SU-DHL-6 (cell line): Measurements from ENCODE around the gene SCN5A.

Experiments used
- H2AFZ ChIP-seq: fragments of 200-600 bp; sonication (generic); 2 replicates; pipeline ENCODE4 v1.6.1; 2014; ENCODE audit warnings: low read depth, mild to moderate bottlenecking, moderate library complexity, mixed read lengths, antibody characterized with exemption, low read length; ENCODE audit not compliant: severe bottlenecking
- H3F3A ChIP-seq: fragments of 200-600 bp; shearing (Covaris generic); 2 replicates; pipeline ENCODE4 v1.6.0; 2016; ENCODE audit warnings: antibody characterized with exemption, mild to moderate bottlenecking; ENCODE audit not compliant: insufficient read depth
- H3K27ac ChIP-seq: fragments of 200-600 bp; sonication (generic); 2 replicates; pipeline ENCODE4 v1.5.1; 2016; ENCODE audit warnings: low read depth, mild to moderate bottlenecking, low read length, moderate library complexity, mixed read lengths
- H3K27me3 ChIP-seq: fragments of 200-600 bp; sonication (generic), shearing (Covaris generic); 2 replicates; pipeline ENCODE4 v1.6.0; 2014; ENCODE audit warnings: mild to moderate bottlenecking, low read length
- H3K36me3 ChIP-seq: fragments of 200-600 bp; sonication (generic); 2 replicates; pipeline ENCODE4 v1.6.1; 2014; ENCODE audit warnings: mild to moderate bottlenecking, low read length, mixed read lengths
- H3K4me2 ChIP-seq: fragments of 300-600, 200-600 bp; shearing (Covaris generic), sonication (generic); 2 replicates; pipeline ENCODE4 v1.6.0; 2014; ENCODE audit warnings: low read length, low read depth, mild to moderate bottlenecking; ENCODE audit not compliant: poor library complexity, severe bottlenecking
- H3K4me3 ChIP-seq: fragments of 200-600 bp; sonication (generic); 2 replicates; pipeline ENCODE4 v1.5.1; 2014; ENCODE audit warnings: antibody characterized with exemption, low read length, mild to moderate bottlenecking, mixed read lengths; ENCODE audit not compliant: insufficient read depth, poor library complexity, severe bottlenecking
- H3K79me2 ChIP-seq: fragments of 200-600 bp; sonication (generic); 2 replicates; pipeline ENCODE4 v1.6.1; 2014; ENCODE audit warnings: mild to moderate bottlenecking, low read length, moderate library complexity; ENCODE audit not compliant: insufficient read depth
- H3K9ac ChIP-seq: fragments of 200-600 bp; sonication (generic); 2 replicates; pipeline ENCODE4 v1.7.0; 2014; ENCODE audit warnings: mild to moderate bottlenecking, low read length
- H3K9me2 ChIP-seq: fragments of 200-600 bp; sonication (generic); replicated peaks from 2 replicates; pipeline ENCODE4 v1.6.1; 2014; ENCODE audit warnings: low read length; ENCODE audit not compliant: insufficient read depth
- H3K9me3 ChIP-seq: fragments of 200-600 bp; sonication (generic); 2 replicates; pipeline ENCODE4 v1.6.1; 2014; ENCODE audit warnings: low read length, mixed read lengths; ENCODE audit not compliant: insufficient read depth
- H4K20me1 ChIP-seq: fragments of 200-600 bp; sonication (generic); 2 replicates; pipeline ENCODE4 v1.6.1; 2014; ENCODE audit warnings: low read depth, mild to moderate bottlenecking, antibody characterized with exemption, low read length, moderate library complexity, mixed read lengths
- CTCF ChIP-seq: fragments of 200-600 bp; sonication (generic); IDR thresholded peaks from one replicate; pipeline ENCODE4 v1.5.1; 2017; ENCODE audit warnings: antibody characterized with exemption, mild to moderate bottlenecking, low read length, moderate library complexity; ENCODE audit not compliant: insufficient read depth, poor library complexity, severe bottlenecking
- EZH2phosphoT487 ChIP-seq: fragments of 200-600 bp; sonication (generic), shearing (Covaris generic); conservative IDR thresholded peaks from 2 replicates; pipeline ENCODE4 v1.6.1; 2018; ENCODE audit warnings: mild to moderate bottlenecking, antibody characterized with exemption, low read length, moderate library complexity, mixed read lengths

Gene SCN5A

GRCh38 chr3:38617586-38617985, 31.9 kb downstream of the SCN5A start:
- H3K36me3 ChIP-seq: no peaks in the 10 kb centered on the region
- H3K9me3 ChIP-seq: no peaks in the 10 kb centered on the region
- H3K4me3 ChIP-seq: no peak overlapping the region
- no peaks in the 10 kb centered on the region for H3K27me3 ChIP-seq
- H3F3A ChIP-seq: no peaks in the 10 kb centered on the region
- H3K9ac ChIP-seq: no peak overlapping the region
- H4K20me1 ChIP-seq: no peaks in the 10 kb centered on the region
- no peak for TF ChIP-seq CTCF
- no peak for TF ChIP-seq EZH2phosphoT487
- H3K9me2 ChIP-seq: no peaks in the 10 kb centered on the region
- no peaks in the 10 kb centered on the region for H3K79me2 ChIP-seq
- H2AFZ ChIP-seq: no peak overlapping the region
- no peak overlapping the region for H3K4me2 ChIP-seq
- no peak overlapping the region for H3K27ac ChIP-seq

GRCh38 chr3:38617137-38617536, 32.4 kb downstream of the SCN5A start:
- H3K9me3 ChIP-seq: no peaks in the 10 kb centered on the region
- no peaks in the 10 kb centered on the region for H3K36me3 ChIP-seq
- no peaks in the 10 kb centered on the region for H3F3A ChIP-seq
- H3K9ac ChIP-seq: no peak overlapping the region
- no peaks in the 10 kb centered on the region for H3K79me2 ChIP-seq
- no peak overlapping the region for H2AFZ ChIP-seq
- no peak overlapping the region for H3K4me3 ChIP-seq
- no peak for TF ChIP-seq CTCF
- no peak for TF ChIP-seq EZH2phosphoT487
- H3K27me3 ChIP-seq: no peaks in the 10 kb centered on the region
- no peaks in the 10 kb centered on the region for H3K9me2 ChIP-seq
- H3K27ac ChIP-seq: no peak overlapping the region
- H4K20me1 ChIP-seq: no peaks in the 10 kb centered on the region
- H3K4me2 ChIP-seq: no peak overlapping the region

GRCh38 chr3:38616658-38617057, 32.8 kb downstream of the SCN5A start:
- no peaks in the 10 kb centered on the region for H3K36me3 ChIP-seq
- H3F3A ChIP-seq: no peaks in the 10 kb centered on the region
- no peak overlapping the region for H3K27ac ChIP-seq
- H3K27me3 ChIP-seq: no peaks in the 10 kb centered on the region
- no peak for TF ChIP-seq EZH2phosphoT487
- TF ChIP-seq CTCF: no peak
- no peak overlapping the region for H3K4me2 ChIP-seq
- no peaks in the 10 kb centered on the region for H4K20me1 ChIP-seq
- H3K4me3 ChIP-seq: no peak overlapping the region
- H2AFZ ChIP-seq: no peak overlapping the region
- no peaks in the 10 kb centered on the region for H3K9me2 ChIP-seq
- no peaks in the 10 kb centered on the region for H3K9me3 ChIP-seq
- H3K79me2 ChIP-seq: no peaks in the 10 kb centered on the region
- no peak overlapping the region for H3K9ac ChIP-seq

GRCh38 chr3:38616111-38616510, 33.4 kb downstream of the SCN5A start:
- H3K36me3 ChIP-seq: no peaks in the 10 kb centered on the region
- H2AFZ ChIP-seq: no peak overlapping the region
- no peak for TF ChIP-seq CTCF
- no peaks in the 10 kb centered on the region for H3K9me2 ChIP-seq
- no peaks in the 10 kb centered on the region for H3K79me2 ChIP-seq
- H3F3A ChIP-seq: no peaks in the 10 kb centered on the region
- no peak overlapping the region for H3K9ac ChIP-seq
- H3K4me2 ChIP-seq: no peak overlapping the region
- H3K9me3 ChIP-seq: no peaks in the 10 kb centered on the region
- no peaks in the 10 kb centered on the region for H4K20me1 ChIP-seq
- no peaks in the 10 kb centered on the region for H3K27me3 ChIP-seq
- no peak overlapping the region for H3K4me3 ChIP-seq
- H3K27ac ChIP-seq: no peak overlapping the region
